Left lung (tissue), 14 donors: ENCODE results near the gene UNG. TPM values are rescaled to one million over a fixed set of nuclear protein-coding genes. Genes with fewer than 3 reads are reported as not detected.
"Not testable (repeated sequence)": the region's sequence is repeated elsewhere in the genome, so short reads cannot be mapped to it uniquely, and the experiment has no call there.

Source experiments
- ATAC-seq: fragments of 200-7000 bp; cut with Tn5 transposase; one replicate; pipeline ENCODE4 v1.9.1; 2020; ENCODE audit warnings: moderate library complexity
- DNase-seq, 4 donors: peaks; one replicate each; pipeline ENCODE4 v3.0.0-alpha.2; 2013 to 2020
- H3K27ac ChIP-seq, 2 donors: fragments of 200-600 bp; sonication (generic) in 1 of 2; one replicate each; pipeline versions ENCODE4 v1.5.0 to v1.8.0; 2020 to 2021
- H3K27me3 ChIP-seq, 2 donors: fragments of 200-600 bp; sonication (generic) in 1 of 2; one replicate each; pipeline versions ENCODE4 v1.5.0 to v1.8.0; 2020 to 2021
- H3K36me3 ChIP-seq, 2 donors: fragments of 200-600 bp; sonication (generic) in 1 of 2; one replicate each; pipeline versions ENCODE4 v1.5.0 to v1.8.0; 2020 to 2021
- H3K4me1 ChIP-seq, 2 donors: fragments of 200-600 bp; one replicate each; pipeline ENCODE4 v1.8.0; 2021
- H3K4me3 ChIP-seq, 2 donors: fragments of 200-600 bp; sonication (generic) in 1 of 2; one replicate each; pipeline versions ENCODE4 v1.5.0 to v1.8.0; 2020 to 2021; ENCODE audit warnings: mild to moderate bottlenecking in 1 of 2
- H3K9me3 ChIP-seq, 2 donors: fragments of 200-600 bp; sonication (generic) in 1 of 2; one replicate each; pipeline versions ENCODE4 v1.5.0 to v1.8.0; 2020 to 2021
- CTCF ChIP-seq, 2 donors: fragments of 200-600 bp; sonication (generic) in 1 of 2; IDR thresholded peaks; one replicate each; pipeline versions ENCODE4 v1.5.0 to v1.8.0; 2021; ENCODE audit warnings: antibody characterized with exemption in 2 of 2
- intact Hi-C, 2 donors: fragments of 100-400 bp; cut with DNase I; formaldehyde crosslinking; loops; one replicate each; pipeline versions ENCODE4 v1.11.2 to v1.14.2; 2022
- long read RNA-seq, 12 donors: library from polyadenylated mRNA in 2 of 12; unstranded in 2 of 12; transcript quantifications; one replicate each; pipeline ENCODE4 v2.0.0 and lab custom pipeline, GENCODE V29; 2019 to 2026
- polyA plus RNA-seq, 6 donors: library from polyadenylated mRNA; unstranded; fragments of 120-200 nt; gene quantifications; one replicate each; pipeline ENCODE4 v1.2.1, GENCODE V29; 2013; ENCODE audit not compliant: insufficient read length in 6 of 6
- total RNA-seq, 2 donors: library from RNA; stranded (reverse); fragmentation: NEBNext Ultra II Directional; extraction: Animal tissue kit (Norgen Biotek cat#: 25700); gene quantifications; one replicate each; pipeline ENCODE4 v1.2.1, GENCODE V29; 2021
- donor health status: DM: no; HTN: yes; CAD: no.
- donor health status: DM: no; HTN: no; CAD: no.

Gene UNG
- total RNA-seq (10 to 100 TPM; 22.4 to 27.0 TPM), polyA plus RNA-seq (10 to 100 TPM; 44.3 to 55.7 (median 49.2) TPM)
- long read RNA-seq, donor 1, transcript UNG-201 (7 exons, 2,071 nt): minor isoform, 5 of 60 reads
- long read RNA-seq, donor 1, transcript UNG-202 (6 exons, 2,130 nt): major isoform, 15 of 60 reads
- long read RNA-seq, donor 1, partial matches to known transcripts: 39 of 60 reads
- long read RNA-seq, donor 1, other reads (novel, unspliced or antisense): 0 of 60 reads
- long read RNA-seq, donor 2, transcript UNG-201 (7 exons, 2,071 nt): minor isoform, 8 of 30 reads
- long read RNA-seq, donor 2, transcript UNG-202 (6 exons, 2,130 nt): major isoform, 13 of 30 reads
- long read RNA-seq, donor 2, partial matches to known transcripts: 8 of 30 reads
- long read RNA-seq, donor 2, other reads (novel, unspliced or antisense): 0 of 30 reads
- long read RNA-seq, donor 3, transcript UNG-201 (7 exons, 2,071 nt): minor isoform, 9 of 23 reads
- long read RNA-seq, donor 3, transcript UNG-202 (6 exons, 2,130 nt): major isoform, 13 of 23 reads
- long read RNA-seq, donor 3, partial matches to known transcripts: 0 of 23 reads
- long read RNA-seq, donor 3, other reads (novel, unspliced or antisense): 0 of 23 reads
- long read RNA-seq, donor 4, transcript UNG-202 (6 exons, 2,130 nt): major isoform, 7 of 17 reads
- long read RNA-seq, donor 4, partial matches to known transcripts: 2 of 17 reads
- long read RNA-seq, donor 4, other reads (novel, unspliced or antisense): 4 of 17 reads
- long read RNA-seq, donor 5, transcript UNG-201 (7 exons, 2,071 nt): minor isoform, 7 of 28 reads
- long read RNA-seq, donor 5, transcript UNG-202 (6 exons, 2,130 nt): major isoform, 14 of 28 reads
- long read RNA-seq, donor 5, partial matches to known transcripts: 7 of 28 reads
- long read RNA-seq, donor 5, other reads (novel, unspliced or antisense): 0 of 28 reads
- long read RNA-seq, donor 6, transcript UNG-201 (7 exons, 2,071 nt): minor isoform, 5 of 21 reads
- long read RNA-seq, donor 6, transcript UNG-202 (6 exons, 2,130 nt): major isoform, 6 of 21 reads
- long read RNA-seq, donor 6, partial matches to known transcripts: 9 of 21 reads
- long read RNA-seq, donor 6, other reads (novel, unspliced or antisense): 0 of 21 reads
- long read RNA-seq, donor 7, transcript UNG-202 (6 exons, 2,130 nt): major isoform, 11 of 14 reads
- long read RNA-seq, donor 7, partial matches to known transcripts: 0 of 14 reads
- long read RNA-seq, donor 7, other reads (novel, unspliced or antisense): 0 of 14 reads
- long read RNA-seq, donor 8, transcript UNG-202 (6 exons, 2,130 nt): major isoform, 25 of 29 reads
- long read RNA-seq, donor 8, partial matches to known transcripts: 0 of 29 reads
- long read RNA-seq, donor 8, other reads (novel, unspliced or antisense): 0 of 29 reads
- long read RNA-seq, donor 9: 0 reads
- long read RNA-seq, donor 10, transcript UNG-202 (6 exons, 2,130 nt): major isoform, 9 of 13 reads
- long read RNA-seq, donor 10, partial matches to known transcripts: 0 of 13 reads
- long read RNA-seq, donor 10, other reads (novel, unspliced or antisense): 0 of 13 reads
- long read RNA-seq, donor 11, transcript UNG-201 (7 exons, 2,071 nt): minor isoform, 5 of 23 reads
- long read RNA-seq, donor 11, transcript UNG-202 (6 exons, 2,130 nt): major isoform, 6 of 23 reads
- long read RNA-seq, donor 11, partial matches to known transcripts: 12 of 23 reads
- long read RNA-seq, donor 11, other reads (novel, unspliced or antisense): 0 of 23 reads
- long read RNA-seq, donor 12, transcript UNG-202 (6 exons, 2,130 nt): major isoform, 8 of 11 reads
- long read RNA-seq, donor 12, partial matches to known transcripts: 0 of 11 reads
- long read RNA-seq, donor 12, other reads (novel, unspliced or antisense): 0 of 11 reads

- H3K27ac ChIP-seq: peak within 1 kb of the TSS; percentile 76 to 81
- no peaks in the 10 kb centered on the region for H3K27me3 ChIP-seq
- H3K4me1 ChIP-seq: peaks cover 7 to 39% of the 10 kb centered on the region in 2 donors
- no peak for TF ChIP-seq CTCF (IDR thresholded peaks at IDR 0.05)
- peaks cover 0 to 12% of the 10 kb centered on the region in 2 donors for H3K36me3 ChIP-seq
- DNase-seq (peak; percentile 95 to 97 (median 97)), ATAC-seq (peak; percentile 95)
- intact Hi-C loops: no loop called here
- no peaks in the 10 kb centered on the region for H3K9me3 ChIP-seq
- peak within 1 kb of the TSS; percentile 76 to 97 for H3K4me3 ChIP-seq
These were observed at the start of gene UNG for GRCh38 chr12:109097435-109098182. TSS of gene UNG (plus strand) at chr12:109097597. CDS start at chr12:109097680, 83 bp downstream.

GRCh38 chr12:109048706-109049105, 48.7 kb upstream of the UNG start:
- not testable (repeated sequence) for H3K4me3 ChIP-seq, ATAC-seq

GRCh38 chr12:109049794-109050193, 47.6 kb upstream of the UNG start:
- intact Hi-C loops, H3K27ac ChIP-seq, ATAC-seq: not testable (repeated sequence)

More at GRCh38 chr12:109048706-109049105, 48.7 kb upstream of the UNG start:
- H3K27ac ChIP-seq, H3K9me3 ChIP-seq, DNase-seq, intact Hi-C loops, H3K36me3 ChIP-seq: not testable (repeated sequence)
- peaks cover 0 to 16% of the 10 kb centered on the region in 2 donors for H3K27me3 ChIP-seq
- H3K4me1 ChIP-seq: peaks cover 6 to 13% of the 10 kb centered on the region in 2 donors

GRCh38 chr12:109052097-109052413, 45.3 kb upstream of the UNG start:
- DNase-seq (no peak), ATAC-seq (no peak)
- Histone ChIP-seq H3K9me3 (no peaks in the 10 kb centered on the region), H3K4me3 (peak overlapping the region; percentile 92 to 99), H3K27me3 (no peaks in the 10 kb centered on the region), H3K27ac (peak overlapping the region; percentile 87 to 90), H3K36me3 (no peaks in the 10 kb centered on the region), H3K4me1 (peaks cover 7 to 20% of the 10 kb centered on the region in 2 donors)
- no peak for TF ChIP-seq CTCF (IDR thresholded peaks at IDR 0.05)
- intact Hi-C loops: no loop called here

More at GRCh38 chr12:109049794-109050193, 47.6 kb upstream of the UNG start:
- not testable (repeated sequence) for H3K27me3 ChIP-seq, H3K9me3 ChIP-seq, H3K4me3 ChIP-seq, DNase-seq, H3K36me3 ChIP-seq
- H3K4me1 ChIP-seq: peaks cover 7 to 20% of the 10 kb centered on the region in 2 donors
